Measurements from ENCODE around the gene SPHK2.
"Not testable (repeated sequence)": the region's sequence is repeated elsewhere in the genome, so short reads cannot be mapped to it uniquely, and the experiment has no call there.

The SPHK2 gene

DNA sequence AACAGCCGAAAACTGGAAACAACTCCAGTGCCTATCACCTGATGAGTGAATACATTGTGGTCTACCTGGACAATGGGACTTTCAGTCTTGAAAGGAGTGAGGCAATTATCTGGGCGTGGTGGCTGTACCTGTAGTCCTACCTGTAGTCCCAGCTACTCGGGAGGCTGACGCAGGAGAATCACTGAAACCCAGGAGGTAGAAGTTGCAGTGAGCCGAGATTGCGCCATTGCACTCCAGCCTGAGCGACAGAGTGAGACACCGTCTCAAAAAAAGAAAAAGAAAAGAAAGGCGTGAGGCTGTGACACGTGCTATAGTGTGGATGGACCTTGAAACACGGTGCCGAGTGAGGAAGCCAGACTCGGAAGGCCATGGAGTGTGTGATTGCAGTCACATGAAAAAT, 57.6 kb downstream of the SPHK2 start:
- peaks cover 10% of the 10 kb centered on the region for H3K4me1 ChIP-seq (ENCODE audit: insufficient read depth, low read length)
- no peak for ATAC-seq (ENCODE audit: insufficient read depth, low read depth)
- no peak for DNase-seq

DNA sequence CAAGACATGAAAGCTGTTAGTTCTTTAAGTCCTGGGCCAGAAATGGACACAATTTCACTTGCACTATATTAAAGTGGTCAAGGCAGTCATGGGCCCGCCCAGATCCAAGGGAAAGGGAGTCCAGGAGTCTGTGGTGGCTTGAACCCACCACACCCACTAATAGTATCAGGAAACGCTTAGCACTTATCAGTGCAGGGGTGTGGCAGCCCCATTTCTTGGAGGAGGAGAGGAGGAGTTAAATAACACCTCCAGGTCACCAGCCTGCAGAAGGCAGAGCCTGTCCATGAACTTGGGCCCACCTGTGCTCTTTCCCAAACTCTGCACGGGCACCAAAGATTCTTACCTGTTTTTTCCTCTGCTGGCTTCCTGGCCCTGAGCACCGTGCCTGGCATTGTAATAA, 58.9 kb downstream of the SPHK2 start:
- ATAC-seq (ENCODE audit: insufficient read depth, low read depth) (no peak), DNase-seq (no peak)
- Histone ChIP-seq H3K36me3 (ENCODE audit: insufficient read depth, low read length) (no peaks in the 10 kb centered on the region), H3K27ac (ENCODE audit: low read length) (no peak overlapping the region), H3K9me3 (ENCODE audit: insufficient read depth, low read length, severe bottlenecking) (no peaks in the 10 kb centered on the region), H3K4me1 (ENCODE audit: insufficient read depth, low read length) (peaks cover 10% of the 10 kb centered on the region), H2AFZ (ENCODE audit: low read depth, low read length) (no peak overlapping the region), H3K9ac (ENCODE audit: low read depth, low read length) (no peak overlapping the region), H3K4me3 (ENCODE audit: low read depth in 1 of 2, low read length in 2 of 2) (no peak overlapping the region), H3K79me2 (ENCODE audit: insufficient read depth, low read length) (no peaks in the 10 kb centered on the region), H3K27me3 (ENCODE audit: insufficient read depth, low read length, poor library complexity) (no peaks in the 10 kb centered on the region), H3K4me2 (ENCODE audit: insufficient read depth, low read length) (no peak overlapping the region), H4K20me1 (ENCODE audit: insufficient read depth, low read length) (no peaks in the 10 kb centered on the region; the same call in 1 of the 2 replicates)
- TF ChIP-seq, protein P1, sequence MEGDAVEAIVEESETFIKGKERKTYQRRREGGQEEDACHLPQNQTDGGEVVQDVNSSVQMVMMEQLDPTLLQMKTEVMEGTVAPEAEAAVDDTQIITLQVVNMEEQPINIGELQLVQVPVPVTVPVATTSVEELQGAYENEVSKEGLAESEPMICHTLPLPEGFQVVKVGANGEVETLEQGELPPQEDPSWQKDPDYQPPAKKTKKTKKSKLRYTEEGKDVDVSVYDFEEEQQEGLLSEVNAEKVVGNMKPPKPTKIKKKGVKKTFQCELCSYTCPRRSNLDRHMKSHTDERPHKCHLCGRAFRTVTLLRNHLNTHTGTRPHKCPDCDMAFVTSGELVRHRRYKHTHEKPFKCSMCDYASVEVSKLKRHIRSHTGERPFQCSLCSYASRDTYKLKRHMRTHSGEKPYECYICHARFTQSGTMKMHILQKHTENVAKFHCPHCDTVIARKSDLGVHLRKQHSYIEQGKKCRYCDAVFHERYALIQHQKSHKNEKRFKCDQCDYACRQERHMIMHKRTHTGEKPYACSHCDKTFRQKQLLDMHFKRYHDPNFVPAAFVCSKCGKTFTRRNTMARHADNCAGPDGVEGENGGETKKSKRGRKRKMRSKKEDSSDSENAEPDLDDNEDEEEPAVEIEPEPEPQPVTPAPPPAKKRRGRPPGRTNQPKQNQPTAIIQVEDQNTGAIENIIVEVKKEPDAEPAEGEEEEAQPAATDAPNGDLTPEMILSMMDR (IDR thresholded peaks at IDR 0.05; ENCODE audit: borderline replicate concordance, extremely low read depth, low read length, poor library complexity, severe bottlenecking) = no peak
- no peak for TF ChIP-seq EZH2 (IDR thresholded peaks at IDR 0.05; ENCODE audit: borderline replicate concordance, low read depth, low read length, severe bottlenecking)

More for the DNA sequence above, 57.6 kb downstream of the SPHK2 start:
- Histone ChIP-seq H3K79me2 (ENCODE audit: insufficient read depth, low read length) (no peaks in the 10 kb centered on the region), H3K4me2 (ENCODE audit: insufficient read depth, low read length) (no peak overlapping the region), H3K4me3 (ENCODE audit: low read depth in 1 of 2, low read length in 2 of 2) (no peak overlapping the region), H3K27ac (ENCODE audit: low read length) (no peak overlapping the region), H3K9ac (ENCODE audit: low read depth, low read length) (no peak overlapping the region), H3K27me3 (ENCODE audit: insufficient read depth, low read length, poor library complexity) (no peaks in the 10 kb centered on the region), H4K20me1 (ENCODE audit: insufficient read depth, low read length) (no peaks in the 10 kb centered on the region; the same call in 1 of the 2 replicates), H3K36me3 (ENCODE audit: insufficient read depth, low read length) (no peaks in the 10 kb centered on the region), H3K9me3 (ENCODE audit: insufficient read depth, low read length, severe bottlenecking) (no peaks in the 10 kb centered on the region), H2AFZ (ENCODE audit: low read depth, low read length) (no peak overlapping the region)
- TF ChIP-seq, protein P1 (IDR thresholded peaks at IDR 0.05; ENCODE audit: borderline replicate concordance, extremely low read depth, low read length, poor library complexity, severe bottlenecking) = no peak

DNA sequence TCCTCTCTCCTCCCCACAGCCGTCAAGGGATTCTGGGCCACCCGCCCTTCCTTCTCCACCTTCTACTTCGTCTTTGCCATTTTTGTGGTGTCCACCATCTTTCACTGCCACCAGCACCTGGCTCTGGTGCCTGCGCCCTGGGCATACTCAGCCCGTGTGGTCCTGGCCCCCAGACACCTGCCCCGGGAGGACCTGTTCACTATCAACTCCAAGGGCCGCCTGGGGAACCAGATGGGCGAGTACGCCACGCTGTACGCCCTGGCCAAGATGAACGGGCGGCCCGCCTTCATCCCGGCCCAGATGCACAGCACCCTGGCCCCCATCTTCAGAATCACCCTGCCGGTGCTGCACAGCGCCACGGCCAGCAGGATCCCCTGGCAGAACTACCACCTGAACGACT, 60.7 kb downstream of the SPHK2 start:
- not testable (repeated sequence) for H3K4me3 ChIP-seq (ENCODE audit: low read depth in 1 of 2, low read length in 2 of 2); ATAC-seq (ENCODE audit: insufficient read depth, low read depth); H3K79me2 ChIP-seq (ENCODE audit: insufficient read depth, low read length); H3K27ac ChIP-seq (ENCODE audit: low read length); H3K9ac ChIP-seq (ENCODE audit: low read depth, low read length); H3K9me3 ChIP-seq (ENCODE audit: insufficient read depth, low read length, severe bottlenecking); DNase-seq; H3K27me3 ChIP-seq (ENCODE audit: insufficient read depth, low read length, poor library complexity); H3K4me1 ChIP-seq (ENCODE audit: insufficient read depth, low read length); H3K4me2 ChIP-seq (ENCODE audit: insufficient read depth, low read length); H4K20me1 ChIP-seq (ENCODE audit: insufficient read depth, low read length); H2AFZ ChIP-seq (ENCODE audit: low read depth, low read length); H3K36me3 ChIP-seq (ENCODE audit: insufficient read depth, low read length)

Measured in DND-41 (cell line).